IMR-90 (cell line): ENCODE data around the gene DPEP1. TPM values are rescaled to one million over a fixed set of nuclear protein-coding genes. Genes with fewer than 3 reads are reported as not detected.

ENCODE experiments used
- ATAC-seq: fragments of 200-7000 bp; cut with Tn5 transposase; 2 replicates; pipeline ENCODE4 v1.9.1; 2020; ENCODE audit warnings: low read depth, mild to moderate bottlenecking, moderate library complexity
- BruUV-seq: library from RNA; stranded (reverse); fragments of 400-500 nt; replicated peaks from 2 replicates; lab custom pipeline; 2021; lab: Mats Ljungman, UMichigan
- CTCF ChIA-PET: fragments of 300-600 bp; formaldehyde crosslinking; extraction: SDS; loops from one replicate; lab custom pipeline; 2021; ENCODE audit warnings: antibody characterized with exemption; lab: Yijun Ruan, JAX
- POLR2A ChIA-PET: fragments of 300-600 bp; sonication (Branson Sonifier 250); formaldehyde crosslinking; loops from one replicate; lab custom pipeline; 2022; ENCODE audit warnings: antibody characterized with exemption; ENCODE audit not compliant: unreplicated experiment; lab: Charles Lee
- DNase-seq: peaks from one replicate; pipeline ENCODE4 v3.0.0; 2013
- H2AFZ ChIP-seq: replicated peaks from 2 replicates; pipeline ENCODE3; 2013; ENCODE audit warnings: low read length, mild to moderate bottlenecking; ENCODE audit not compliant: poor library complexity
- H2AK5ac ChIP-seq: 2 replicates; pipeline ENCODE4 v1.6.1; 2013; ENCODE audit warnings: low read depth, low read length, inconsistent platforms
- H2AK9ac ChIP-seq: replicated peaks from 2 replicates; pipeline ENCODE3; 2013; ENCODE audit warnings: mild to moderate bottlenecking, low read depth, low read length, moderate library complexity; ENCODE audit not compliant: poor library complexity
- H2BK120ac ChIP-seq: 2 replicates; pipeline ENCODE4 v1.6.1; 2013; ENCODE audit warnings: low read depth, low read length, inconsistent platforms
- H2BK15ac ChIP-seq: 3 replicates; pipeline ENCODE4 v1.6.1; 2013; ENCODE audit warnings: low read depth, low read length, inconsistent platforms
- H2BK20ac ChIP-seq: 2 replicates; pipeline ENCODE4 v1.6.1; 2013; ENCODE audit warnings: low read depth, mild to moderate bottlenecking, inconsistent platforms, low read length, moderate library complexity
- H2BK5ac ChIP-seq: 2 replicates; pipeline ENCODE4 v1.6.1; 2013; ENCODE audit warnings: mild to moderate bottlenecking, low read depth, low read length, inconsistent platforms; ENCODE audit not compliant: poor library complexity, severe bottlenecking
- H3K14ac ChIP-seq: replicated peaks from 2 replicates; pipeline ENCODE4 v1.6.1; 2013; ENCODE audit warnings: low read depth, low read length, inconsistent platforms
- H3K18ac ChIP-seq: 2 replicates; pipeline ENCODE4 v1.6.1; 2013; ENCODE audit warnings: low read depth, low read length, control low read depth
- H3K23ac ChIP-seq: 2 replicates; pipeline ENCODE4 v1.6.1; 2013; ENCODE audit warnings: low read depth, low read length, inconsistent platforms
- H3K27ac ChIP-seq: 2 replicates; pipeline ENCODE4 v1.5.1; 2013; ENCODE audit warnings: mild to moderate bottlenecking, control low read depth, low read length; ENCODE audit not compliant: insufficient read depth
- H3K27me3 ChIP-seq: 2 replicates; pipeline ENCODE4 v1.6.1; 2013; ENCODE audit warnings: low read length; ENCODE audit not compliant: control insufficient read depth, insufficient read depth
- H3K36me3 ChIP-seq: 2 replicates; pipeline ENCODE4 v1.6.1; 2013; ENCODE audit warnings: low read length, mixed read lengths; ENCODE audit not compliant: control insufficient read depth, insufficient read depth
- H3K4ac ChIP-seq: 2 replicates; pipeline ENCODE4 v1.6.1; 2013; ENCODE audit warnings: low read depth, low read length, inconsistent platforms
- H3K4me1 ChIP-seq: 2 replicates; pipeline ENCODE4 v1.6.1; 2013; ENCODE audit warnings: low read length, mixed read lengths; ENCODE audit not compliant: control insufficient read depth, insufficient read depth
- H3K4me2 ChIP-seq: 2 replicates; pipeline ENCODE4 v1.6.1; 2013; ENCODE audit warnings: low read depth, mild to moderate bottlenecking, control low read depth, low read length, moderate library complexity
- H3K4me3 ChIP-seq: 2 replicates; pipeline ENCODE4 v1.5.1; 2013; ENCODE audit warnings: low read depth, mild to moderate bottlenecking, control low read depth, low read length, moderate library complexity; ENCODE audit not compliant: insufficient read depth
- H3K56ac ChIP-seq: 2 replicates; pipeline ENCODE4 v1.6.1; 2013; ENCODE audit warnings: low read length, inconsistent platforms; ENCODE audit not compliant: insufficient read depth; ENCODE audit errors: extremely low read depth
- H3K79me1 ChIP-seq, 2 experiments: 2 replicates each; pipeline ENCODE4 v1.6.1; 2013; ENCODE audit warnings: low read length in 2 of 2, inconsistent platforms in 1 of 2, low read depth in 1 of 2
- H3K9ac ChIP-seq: 2 replicates; pipeline ENCODE4 v1.6.1; 2013; ENCODE audit warnings: low read depth, low read length, control low read depth
- H3K9me1 ChIP-seq: 2 replicates; pipeline ENCODE4 v1.6.1; 2013; ENCODE audit warnings: low read length, inconsistent platforms; ENCODE audit not compliant: insufficient read depth
- H3K9me3 ChIP-seq: 2 replicates; pipeline ENCODE4 v1.6.1; 2013; ENCODE audit warnings: low read length; ENCODE audit not compliant: control insufficient read depth, insufficient read depth
- H4K20me1 ChIP-seq: 2 replicates; pipeline ENCODE4 v1.6.1; 2013; ENCODE audit warnings: low read length, inconsistent platforms; ENCODE audit not compliant: insufficient read depth
- H4K5ac ChIP-seq: 2 replicates; pipeline ENCODE4 v1.6.1; 2013; ENCODE audit warnings: mild to moderate bottlenecking, low read depth, low read length, control low read depth
- H4K8ac ChIP-seq, 2 experiments: 2 replicates each; pipeline ENCODE4 v1.6.1; 2013; ENCODE audit warnings: low read depth in 2 of 2, low read length in 2 of 2, control low read depth in 1 of 2, inconsistent platforms in 1 of 2
- H4K91ac ChIP-seq: 2 replicates; pipeline ENCODE4 v1.6.1; 2013; ENCODE audit warnings: low read depth, low read length, inconsistent platforms; ENCODE audit not compliant: insufficient read depth
- BHLHE40 ChIP-seq: fragments of 150-350 bp; IDR thresholded peaks from 2 replicates; pipeline ENCODE4 v1.6.1; 2016; ENCODE audit warnings: mild to moderate bottlenecking, low read depth, low read length
- CHD1 ChIP-seq: IDR thresholded peaks from 2 replicates; pipeline ENCODE4 v1.6.1; 2012; ENCODE audit warnings: low read depth, low read length, improper control_type of control experiment
- POLR2A ChIP-seq: IDR thresholded peaks from 2 replicates; pipeline ENCODE4 v1.6.1; 2012; ENCODE audit warnings: mild to moderate bottlenecking, low read depth, low read length
- RCOR1 ChIP-seq: IDR thresholded peaks from 2 replicates; pipeline ENCODE4 v1.6.1; 2012; ENCODE audit warnings: mild to moderate bottlenecking, low read length, improper control_type of control experiment; ENCODE audit not compliant: insufficient replicate concordance
- SMC3 ChIP-seq: fragments of 150-350 bp; IDR thresholded peaks from 2 replicates; pipeline ENCODE4 v1.6.1; 2016; ENCODE audit warnings: low read depth, mild to moderate bottlenecking, antibody characterized with exemption, low read length, moderate library complexity
- WGBS, 2 experiments: methylation state at CpG; one replicate each; pipeline versions ENCODE4 v1.1.5 to v1.1.7; 2013; ENCODE audit warnings: missing lambda C conversion rate in 2 of 2; ENCODE audit not compliant: insufficient read length in 1 of 2; ENCODE audit errors: extremely low coverage in 2 of 2; 5-methylcytosine and 5-hydroxymethylcytosine counted together
- dilution Hi-C: fragments of 300-500 bp; cut with HindIII; formaldehyde crosslinking; loops from one replicate; pipeline ENCODE4 v1.14.3; 2018; ENCODE audit warnings: low sequenced_read_pairs; ENCODE audit not compliant: unreplicated experiment
- in situ Hi-C: fragments of 300-500 bp; cut with MboI; formaldehyde crosslinking; loops from 3 replicates; pipeline ENCODE4 v1.14.3; 2019; ENCODE audit warnings: low sequenced_read_pairs, inconsistent platforms, mixed read lengths
- intact Hi-C: fragments of 100-400 bp; cut with micrococcal nuclease; formaldehyde crosslinking; loops from 2 replicates; pipeline ENCODE4 v1.10.0; 2022
- polyA plus RNA-seq, 3 experiments: library from polyadenylated mRNA; depleted of rRNA; stranded (reverse); fragments of >200 nt; gene quantifications; 2 replicates each; pipeline ENCODE4 v1.2.3, GENCODE V29; 2012; ENCODE audit warnings: low replicate concordance in 1 of 3
- total RNA-seq: library from RNA; depleted of rRNA; stranded (reverse); fragments of >200 nt; gene quantifications from 2 replicates; pipeline ENCODE4 v1.2.3, GENCODE V29; 2012

The DPEP1 gene
- total and polyA plus RNA-seq, 2 of the 4 experiments (the other 2 are of a cell fraction) = not detected

- no peaks in the 10 kb centered on the region for H3K9me1 ChIP-seq
- WGBS, 2 experiments = 93% methylated on average over 22 of the region's 31 CpGs; no CpG with 5 or more reads in 1 of the 2 experiments
- no peaks in the 10 kb centered on the region; a peak in 1 of 4 replicates for H3K79me1 ChIP-seq
- BruUV-seq = no TSS peak
- no peak overlapping the region for H3K27ac ChIP-seq
- no peak; the same call in 1 of the 2 replicates for ATAC-seq
- H3K4me1 ChIP-seq = peaks cover 15% of the 10 kb centered on the region
- peaks cover 4% of the 10 kb centered on the region; the same call in 1 of the 2 replicates for H3K27me3 ChIP-seq
- H3K4ac ChIP-seq = peak overlapping the region; percentile 84
- no peaks in the 10 kb centered on the region for H3K36me3 ChIP-seq
- no peak overlapping the region for H3K56ac ChIP-seq
- peak overlapping the region; percentile 27 for H2BK5ac ChIP-seq
- no peaks in the 10 kb centered on the region for H4K20me1 ChIP-seq
- H3K4me2 ChIP-seq = no peak overlapping the region; the same call in 1 of the 2 replicates
- in situ Hi-C loops = loop anchor here (5.0 kb wide), 1 partner anchor 68 kb away; no protein-coding TSS in a partner anchor
- H2AK5ac ChIP-seq = peak overlapping the region; percentile 58; the same call in 1 of the 2 replicates
- H3K23ac ChIP-seq = no peak overlapping the region
- DNase-seq = no peak
- TF ChIP-seq SMC3 (no peak), CHD1 (no peak), RCOR1 (no peak), BHLHE40 (no peak), POLR2A (no peak)
- H4K5ac ChIP-seq = peak overlapping the region; percentile 90
- H2BK15ac ChIP-seq = peak overlapping the region; percentile 53; the same call in 1 of the 3 replicates
- ChIA-PET CTCF (no interaction called here), POLR2A (no interaction called here)
- H4K8ac ChIP-seq = peak overlapping the region; percentile 16 to 82
- peak overlapping the region; percentile 79 for H4K91ac ChIP-seq
- no peaks in the 10 kb centered on the region for H3K9me3 ChIP-seq
- no peak overlapping the region for H3K4me3 ChIP-seq
- peak overlapping the region; percentile 24; the same call in 1 of the 2 replicates for H3K9ac ChIP-seq
- dilution Hi-C loops = no loop called here
- H3K14ac ChIP-seq = no peak overlapping the region; the same call in 1 of the 2 replicates
- H2AK9ac ChIP-seq = peak overlapping the region; percentile 91
- H2BK20ac ChIP-seq = peak overlapping the region; percentile 34; the same call in 1 of the 2 replicates
- H2BK120ac ChIP-seq = peak overlapping the region; percentile 84
- no peak overlapping the region; the same call in 1 of the 2 replicates for H3K18ac ChIP-seq
- intact Hi-C loops = loop anchor here (1.0 kb wide), 1 partner anchor 67 kb away; no protein-coding TSS in a partner anchor
- peak overlapping the region; percentile 93 for H2AFZ ChIP-seq
These were observed 39.4 kb upstream of the DPEP1 start for GRCh38 chr16:89573826-89574680.
